PFSK-1 (cell line): Measurements from ENCODE around the gene ATG9B.

Experiments
- POLR2AphosphoS5 ChIP-seq: IDR thresholded peaks from 2 replicates; pipeline ENCODE4 v1.6.1; 2012; ENCODE audit warnings: low read depth, mild to moderate bottlenecking, control low read depth, low read length, moderate library complexity
- TAF1 ChIP-seq: IDR thresholded peaks from 2 replicates; pipeline ENCODE4 v1.6.1; 2012; ENCODE audit warnings: low read length, control low read depth, borderline replicate concordance; ENCODE audit not compliant: insufficient read depth
- TF ChIP-seq, protein P1 (sequence below), 2 experiments: IDR thresholded peaks; 2 replicates each; pipeline versions ENCODE4 v1.6.1 to v1.8.0; 2011 to 2012; ENCODE audit warnings: low read depth in 2 of 2, low read length in 2 of 2, control low read depth in 1 of 2, inconsistent platforms in 1 of 2, mild to moderate bottlenecking in 1 of 2, moderate library complexity in 1 of 2; ENCODE audit not compliant: insufficient read depth in 1 of 2

DNA sequence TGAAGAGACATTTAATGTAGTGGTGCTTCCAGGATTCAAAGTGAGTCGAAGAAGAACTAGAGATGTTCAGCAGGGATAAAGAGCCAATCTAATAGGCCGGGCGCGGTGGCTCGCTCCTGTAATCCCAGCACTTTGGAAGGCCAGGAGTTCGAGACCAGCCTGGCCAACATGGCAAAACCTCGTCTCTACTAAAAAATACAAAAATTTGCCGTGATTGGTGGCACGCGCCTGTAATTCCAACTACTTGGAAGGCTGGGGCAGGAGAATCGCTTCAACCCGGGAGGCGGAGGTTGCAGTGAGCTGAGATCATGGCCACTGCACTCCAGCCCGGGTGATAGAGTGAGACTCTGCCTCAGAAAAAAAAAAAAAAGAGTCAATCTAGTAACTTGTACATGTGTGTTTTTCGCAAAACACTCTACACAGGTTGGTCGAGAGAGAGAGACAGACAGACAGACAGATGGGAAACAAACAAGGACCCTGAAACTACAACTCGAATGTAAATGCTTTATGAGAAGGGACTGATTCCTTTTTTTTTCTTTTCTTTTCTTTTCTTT lies 4.7 kb upstream of the ATG9B start:
- TF ChIP-seq TAF1 (no peak), POLR2AphosphoS5 (no peak)
- TF ChIP-seq, protein P1, sequence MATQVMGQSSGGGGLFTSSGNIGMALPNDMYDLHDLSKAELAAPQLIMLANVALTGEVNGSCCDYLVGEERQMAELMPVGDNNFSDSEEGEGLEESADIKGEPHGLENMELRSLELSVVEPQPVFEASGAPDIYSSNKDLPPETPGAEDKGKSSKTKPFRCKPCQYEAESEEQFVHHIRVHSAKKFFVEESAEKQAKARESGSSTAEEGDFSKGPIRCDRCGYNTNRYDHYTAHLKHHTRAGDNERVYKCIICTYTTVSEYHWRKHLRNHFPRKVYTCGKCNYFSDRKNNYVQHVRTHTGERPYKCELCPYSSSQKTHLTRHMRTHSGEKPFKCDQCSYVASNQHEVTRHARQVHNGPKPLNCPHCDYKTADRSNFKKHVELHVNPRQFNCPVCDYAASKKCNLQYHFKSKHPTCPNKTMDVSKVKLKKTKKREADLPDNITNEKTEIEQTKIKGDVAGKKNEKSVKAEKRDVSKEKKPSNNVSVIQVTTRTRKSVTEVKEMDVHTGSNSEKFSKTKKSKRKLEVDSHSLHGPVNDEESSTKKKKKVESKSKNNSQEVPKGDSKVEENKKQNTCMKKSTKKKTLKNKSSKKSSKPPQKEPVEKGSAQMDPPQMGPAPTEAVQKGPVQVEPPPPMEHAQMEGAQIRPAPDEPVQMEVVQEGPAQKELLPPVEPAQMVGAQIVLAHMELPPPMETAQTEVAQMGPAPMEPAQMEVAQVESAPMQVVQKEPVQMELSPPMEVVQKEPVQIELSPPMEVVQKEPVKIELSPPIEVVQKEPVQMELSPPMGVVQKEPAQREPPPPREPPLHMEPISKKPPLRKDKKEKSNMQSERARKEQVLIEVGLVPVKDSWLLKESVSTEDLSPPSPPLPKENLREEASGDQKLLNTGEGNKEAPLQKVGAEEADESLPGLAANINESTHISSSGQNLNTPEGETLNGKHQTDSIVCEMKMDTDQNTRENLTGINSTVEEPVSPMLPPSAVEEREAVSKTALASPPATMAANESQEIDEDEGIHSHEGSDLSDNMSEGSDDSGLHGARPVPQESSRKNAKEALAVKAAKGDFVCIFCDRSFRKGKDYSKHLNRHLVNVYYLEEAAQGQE (IDR thresholded peaks at IDR 0.05; ENCODE audit: insufficient read depth in 1 of 2, low read depth in 2 of 2, low read length in 2 of 2) = no peak
